Measurements from ENCODE around the gene LHX1.

LHX1 gene

GRCh38 chr17:36972186-36972700, 35.0 kb downstream of the LHX1 start:
- DNase-seq (ENCODE audit: low read depth, low spot score) = no peak

GRCh38 chr17:36972905-36973304, 35.6 kb downstream of the LHX1 start:
- no peak for DNase-seq (ENCODE audit: low read depth, low spot score)

- DNase-seq (ENCODE audit: low read depth, low spot score) = no peak
These were observed 38.7 kb downstream of the LHX1 start for GRCh38 chr17:36975922-36976515.

- DNase-seq (ENCODE audit: low read depth, low spot score) = no peak
These were observed 39.8 kb downstream of the LHX1 start for GRCh38 chr17:36977066-36977465.

GRCh38 chr17:36977568-36977967, 40.3 kb downstream of the LHX1 start:
- no peak for DNase-seq (ENCODE audit: low read depth, low spot score)

- DNase-seq (ENCODE audit: low read depth, low spot score) = no peak
These were observed 41.7 kb downstream of the LHX1 start for GRCh38 chr17:36978810-36979564.

- no peak for DNase-seq (ENCODE audit: low read depth, low spot score)
These were observed 42.3 kb downstream of the LHX1 start for GRCh38 chr17:36979565-36979941.

GRCh38 chr17:36980280-36980761, 43.0 kb downstream of the LHX1 start:
- no peak for DNase-seq (ENCODE audit: low read depth, low spot score)

GRCh38 chr17:36983618-36984017, 46.3 kb downstream of the LHX1 start:
- DNase-seq (ENCODE audit: low read depth, low spot score) = no peak

- no peak for DNase-seq (ENCODE audit: low read depth, low spot score)
These were observed 51.9 kb downstream of the LHX1 start for GRCh38 chr17:36989173-36989572.

GRCh38 chr17:36992701-36993100, 55.4 kb downstream of the LHX1 start:
- DNase-seq (ENCODE audit: low read depth, low spot score) = no peak

- DNase-seq (ENCODE audit: low read depth, low spot score) = no peak
These were observed 56.0 kb downstream of the LHX1 start for GRCh38 chr17:36993227-36993626.

All from iPS DF 19.7 (cell line).